ENCODE results near the gene MTR. TPM values are rescaled to one million over a fixed set of nuclear protein-coding genes. Genes with fewer than 3 reads are reported as not detected.

The MTR gene
- total and polyA plus RNA-seq, 2 donors (not counting 1 experiment from before 2014, with no cell fraction given), result 9.9 to 49.1 TPM

- Histone ChIP-seq H3K4me1 (ENCODE audit: control insufficient read depth in 2 of 2, insufficient read depth in 2 of 2, low read length in 2 of 2) (no peaks in the 10 kb centered on the region), H3K27ac (ENCODE audit: low read length in 2 of 2) (no peak overlapping the region), H3K36me3 (replicated peaks in 1 of 2; ENCODE audit: control extremely low read depth in 1 of 2, control insufficient read depth in 1 of 2, extremely low read depth in 1 of 2, insufficient read depth in 2 of 2, low read length in 1 of 2) (peaks cover under 1 to 34% of the 10 kb centered on the region in 2 experiments), H4K20me1 (ENCODE audit: control insufficient read depth, insufficient read depth, low read length, poor library complexity, severe bottlenecking) (no peaks in the 10 kb centered on the region), H3K9me3 (ENCODE audit: control extremely low read depth in 1 of 3, control insufficient read depth in 2 of 3, insufficient read depth in 1 of 3, low read length in 2 of 3) (no peaks in the 10 kb centered on the region), H3K79me2 (ENCODE audit: control insufficient read depth, insufficient read depth, low read length) (no peaks in the 10 kb centered on the region), H2AFZ (ENCODE audit: insufficient read depth, low read depth, low read length, poor library complexity, severe bottlenecking) (no peak overlapping the region), H3K27me3 (replicated peaks in 1 of 4; ENCODE audit: control extremely low read depth in 1 of 4, control insufficient read depth in 3 of 4, insufficient read depth in 4 of 4, low read length in 3 of 4) (no peaks in the 10 kb centered on the region), H3K4me3 (ENCODE audit: control extremely low read depth in 1 of 5, extremely low read depth in 1 of 5, insufficient read depth in 1 of 5, low read depth in 2 of 5, low read length in 4 of 5) (no peak overlapping the region), H3K4me2 (replicated peaks; ENCODE audit: low read depth, low read length, poor library complexity, severe bottlenecking) (no peak overlapping the region), H3K9ac (ENCODE audit: low read length) (no peak overlapping the region)
- no peak for TF ChIP-seq EZH2 (IDR thresholded peaks at IDR 0.05; ENCODE audit: borderline replicate concordance, insufficient read depth, low read depth, low read length, poor library complexity, severe bottlenecking)
- no peak for TF ChIP-seq CTCF (IDR thresholded peaks at IDR 0.05)
- no peak overlapping the region for H3K4me3 Mint-ChIP-seq
- H3K9me3 Mint-ChIP-seq (ENCODE audit: insufficient read depth), result no peaks in the 10 kb centered on the region
- no peaks in the 10 kb centered on the region for H3K27me3 Mint-ChIP-seq
- ChIA-PET CTCF (no interaction called here), POLR2A (no interaction called here)
- WGBS (ENCODE audit: insufficient coverage), result 82% methylated on average over 4 of the region's 4 CpGs
- DNase-seq (no peak), ATAC-seq (ENCODE audit: low read depth) (no peak)
- H3K4me1 Mint-ChIP-seq, result no peaks in the 10 kb centered on the region
- H3K27ac Mint-ChIP-seq, result no peak overlapping the region
- intact Hi-C loops (cut with micrococcal nuclease), result no loop called here
These were observed 87.6 kb downstream of the MTR start for GRCh38 chr1:236882678-236883077.

GRCh38 chr1:236886199-236886598 lies 91.1 kb downstream of the MTR start:
- Histone ChIP-seq H3K27me3 (replicated peaks in 1 of 4; ENCODE audit: control extremely low read depth in 1 of 4, control insufficient read depth in 3 of 4, insufficient read depth in 4 of 4, low read length in 3 of 4) (no peaks in the 10 kb centered on the region), H3K4me1 (ENCODE audit: control insufficient read depth in 2 of 2, insufficient read depth in 2 of 2, low read length in 2 of 2) (no peaks in the 10 kb centered on the region), H3K79me2 (ENCODE audit: control insufficient read depth, insufficient read depth, low read length) (no peaks in the 10 kb centered on the region), H2AFZ (ENCODE audit: insufficient read depth, low read depth, low read length, poor library complexity, severe bottlenecking) (no peak overlapping the region), H3K4me2 (replicated peaks; ENCODE audit: low read depth, low read length, poor library complexity, severe bottlenecking) (no peak overlapping the region), H3K27ac (ENCODE audit: low read length in 2 of 2) (no peak overlapping the region), H3K4me3 (ENCODE audit: control extremely low read depth in 1 of 5, extremely low read depth in 1 of 5, insufficient read depth in 1 of 5, low read depth in 2 of 5, low read length in 4 of 5) (no peak overlapping the region), H3K36me3 (replicated peaks in 1 of 2; ENCODE audit: control extremely low read depth in 1 of 2, control insufficient read depth in 1 of 2, extremely low read depth in 1 of 2, insufficient read depth in 2 of 2, low read length in 1 of 2) (peaks cover 0 to 47% of the 10 kb centered on the region in 2 experiments), H3K9ac (ENCODE audit: low read length) (no peak overlapping the region), H4K20me1 (ENCODE audit: control insufficient read depth, insufficient read depth, low read length, poor library complexity, severe bottlenecking) (no peaks in the 10 kb centered on the region), H3K9me3 (ENCODE audit: control extremely low read depth in 1 of 3, control insufficient read depth in 2 of 3, insufficient read depth in 1 of 3, low read length in 2 of 3) (no peaks in the 10 kb centered on the region)
- ATAC-seq (ENCODE audit: low read depth) (no peak), DNase-seq (no peak)
- H3K9me3 Mint-ChIP-seq (ENCODE audit: insufficient read depth), result no peaks in the 10 kb centered on the region
- ChIA-PET CTCF (no interaction called here), POLR2A (no interaction called here)
- H3K27ac Mint-ChIP-seq, result no peak overlapping the region
- no peaks in the 10 kb centered on the region for H3K4me1 Mint-ChIP-seq
- no peaks in the 10 kb centered on the region for H3K27me3 Mint-ChIP-seq
- TF ChIP-seq EZH2 (IDR thresholded peaks at IDR 0.05; ENCODE audit: borderline replicate concordance, insufficient read depth, low read depth, low read length, poor library complexity, severe bottlenecking) (no peak), CTCF (IDR thresholded peaks at IDR 0.05) (no peak)
- no peak overlapping the region for H3K4me3 Mint-ChIP-seq
- intact Hi-C loops (cut with micrococcal nuclease), result no loop called here
- 100% methylated on average over 1 of the region's 1 CpG for WGBS (ENCODE audit: insufficient coverage)
